ENCODE data around the gene OR4D2. TPM values are rescaled to one million over a fixed set of nuclear protein-coding genes. Genes with fewer than 3 reads are reported as not detected.

OR4D2 gene
- total RNA-seq (ENCODE audit: low replicate concordance) = not detected in 2 replicates

- Mint-ChIP-seq H3K36me3 (no peaks in the 10 kb centered on the region), H3K4me3 (no peak within 1 kb of the TSS), H3K27ac (no peak within 1 kb of the TSS), H3K9me3 (no peaks in the 10 kb centered on the region), H3K4me1 (no peaks in the 10 kb centered on the region), H3K27me3 (ENCODE audit: insufficient read depth, low read depth) (peaks cover 6% of the 10 kb centered on the region)
- no peaks in the 10 kb centered on the region for H4K20me1 ChIP-seq (ENCODE audit: low read depth)
- H3K36me3 ChIP-seq = no peaks in the 10 kb centered on the region
- H3K9ac ChIP-seq = no peak within 1 kb of the TSS
- no peak within 1 kb of the TSS for H3K4me3 ChIP-seq
- no peaks in the 10 kb centered on the region for H3F3A ChIP-seq (ENCODE audit: low read depth)
- H3K27me3 ChIP-seq = peaks cover 91% of the 10 kb centered on the region
- no peaks in the 10 kb centered on the region for H3K9me3 ChIP-seq (ENCODE audit: low read depth)
- H3K27ac ChIP-seq = no peak within 1 kb of the TSS
- H3K79me2 ChIP-seq (ENCODE audit: low read depth) = no peaks in the 10 kb centered on the region
- H3K4me1 ChIP-seq = no peaks in the 10 kb centered on the region
- TF ChIP-seq EZH2 (IDR thresholded peaks at IDR 0.05) (no peak), CTCF (IDR thresholded peaks at IDR 0.05) (no peak), EZH2phosphoT487 (IDR thresholded peaks at IDR 0.05) (no peak)
- H3K4me2 ChIP-seq = no peak within 1 kb of the TSS
- DNase-seq (ENCODE audit: low spot score) = no peak
- no peak within 1 kb of the TSS for H2AFZ ChIP-seq (replicated peaks)
Measured at GRCh38 chr17:58166682-58167081, at the start of gene OR4D2. Gene OR4D2 (plus strand): TSS chr17:58166982. CDS start chr17:58169656, 2,674 bp downstream.

GRCh38 chr17:58117382-58117781 is 49.4 kb upstream of the OR4D2 start:
- Mint-ChIP-seq H3K36me3 (no peaks in the 10 kb centered on the region), H3K4me1 (peaks cover 3% of the 10 kb centered on the region), H3K4me3 (no peak overlapping the region), H3K27me3 (ENCODE audit: insufficient read depth, low read depth) (peaks cover 12% of the 10 kb centered on the region), H3K9me3 (no peaks in the 10 kb centered on the region), H3K27ac (no peak overlapping the region)
- peaks cover 4% of the 10 kb centered on the region for H4K20me1 ChIP-seq (ENCODE audit: low read depth)
- H2AFZ ChIP-seq (replicated peaks) = no peak overlapping the region
- no peaks in the 10 kb centered on the region for H3K36me3 ChIP-seq
- no peaks in the 10 kb centered on the region for H3K4me1 ChIP-seq
- peaks cover 68% of the 10 kb centered on the region for H3K27me3 ChIP-seq
- no peak overlapping the region for H3K4me3 ChIP-seq
- no peak overlapping the region for H3K4me2 ChIP-seq
- no peaks in the 10 kb centered on the region for H3K9me3 ChIP-seq (ENCODE audit: low read depth)
- TF ChIP-seq EZH2 (IDR thresholded peaks at IDR 0.05) (no peak), CTCF (IDR thresholded peaks at IDR 0.05) (no peak), EZH2phosphoT487 (IDR thresholded peaks at IDR 0.05) (no peak)
- no peak overlapping the region for H3K9ac ChIP-seq
- no peak for DNase-seq (ENCODE audit: low spot score)
- no peaks in the 10 kb centered on the region for H3F3A ChIP-seq (ENCODE audit: low read depth)
- H3K27ac ChIP-seq = no peak overlapping the region
- H3K79me2 ChIP-seq (ENCODE audit: low read depth) = no peaks in the 10 kb centered on the region

GRCh38 chr17:58119491-58119890 is 47.3 kb upstream of the OR4D2 start:
- no peaks in the 10 kb centered on the region for H3K4me1 Mint-ChIP-seq
- H3K27me3 ChIP-seq = peaks cover 54% of the 10 kb centered on the region
- TF ChIP-seq EZH2phosphoT487 (IDR thresholded peaks at IDR 0.05) (no peak), EZH2 (IDR thresholded peaks at IDR 0.05) (no peak), CTCF (IDR thresholded peaks at IDR 0.05) (no peak)
- H3K9me3 Mint-ChIP-seq = no peaks in the 10 kb centered on the region
- no peaks in the 10 kb centered on the region for H3K4me1 ChIP-seq
- no peaks in the 10 kb centered on the region for H3K36me3 Mint-ChIP-seq
- H3K4me3 Mint-ChIP-seq = no peak overlapping the region
- no peak overlapping the region for H3K9ac ChIP-seq
- H3K79me2 ChIP-seq (ENCODE audit: low read depth) = no peaks in the 10 kb centered on the region
- DNase-seq (ENCODE audit: low spot score) = no peak
- H3K27me3 Mint-ChIP-seq (ENCODE audit: insufficient read depth, low read depth) = peaks cover 9% of the 10 kb centered on the region
- no peak overlapping the region for H2AFZ ChIP-seq (replicated peaks)
- H3K9me3 ChIP-seq (ENCODE audit: low read depth) = no peaks in the 10 kb centered on the region
- no peaks in the 10 kb centered on the region for H3F3A ChIP-seq (ENCODE audit: low read depth)
- no peak overlapping the region for H3K27ac Mint-ChIP-seq
- no peak overlapping the region for H3K4me2 ChIP-seq
- peaks cover 4% of the 10 kb centered on the region for H4K20me1 ChIP-seq (ENCODE audit: low read depth)
- H3K36me3 ChIP-seq = no peaks in the 10 kb centered on the region
- no peak overlapping the region for H3K27ac ChIP-seq
- no peak overlapping the region for H3K4me3 ChIP-seq

All from neural progenitor cell (in vitro differentiated cells).